Adrenal gland (tissue), 5 donors: ENCODE measurements around the gene TBC1D21.

Source experiments
- CTCF ChIP-seq, 6 experiments: fragments of 450-650 bp in 4 of 6; fragments of 200-600 bp in 2 of 6; sonication (generic) in 1 of 6; IDR thresholded peaks; 1 replicate in 5 of 6; 2 replicates in 1 of 6; pipeline versions ENCODE4 v1.5.1 to v1.8.0; 2016 to 2021; ENCODE audit warnings: antibody characterized with exemption in 6 of 6, mild to moderate bottlenecking in 2 of 6, moderate library complexity in 1 of 6
- POLR2A ChIP-seq, 2 donors: fragments of 450-650 bp; IDR thresholded peaks; one replicate each; pipeline ENCODE4 v1.6.1; 2017; ENCODE audit warnings: antibody characterized with exemption in 2 of 2, mild to moderate bottlenecking in 2 of 2, moderate library complexity in 1 of 2
- donor health status: DM: no; HTN: no; CAD: no.

GRCh38 chr15:73879426-73879825, 6.1 kb downstream of the TBC1D21 start:
- TF ChIP-seq CTCF (IDR thresholded peaks at IDR 0.05): no peak
- no peak for TF ChIP-seq POLR2A (IDR thresholded peaks at IDR 0.05)
